HEK293T (cell line): Measurements from ENCODE around the gene TIMM22.
"Not testable (repeated sequence)": the region's sequence is repeated elsewhere in the genome, so short reads cannot be mapped to it uniquely, and the experiment has no call there.

Experiments
- CTCF ChIA-PET: fragments of 350-600 bp; formaldehyde crosslinking; extraction: SDS; loops from one replicate; lab custom pipeline; 2021; ENCODE audit warnings: antibody characterized with exemption, inconsistent platforms; lab: Yijun Ruan, JAX
- POLR2A ChIA-PET: fragments of 350-600 bp; formaldehyde crosslinking; extraction: SDS; loops from one replicate; lab custom pipeline; 2020; ENCODE audit warnings: antibody characterized with exemption, inconsistent platforms; lab: Yijun Ruan, JAX
- DNase-seq: peaks from one replicate; pipeline ENCODE4 v3.0.0; 2012; ENCODE audit warnings: mixed read lengths; ENCODE audit errors: extremely low spot score
- ARNT ChIP-seq: fragments of 450-650 bp; IDR thresholded peaks from 2 replicates; pipeline ENCODE4 v1.6.1; 2017; ENCODE audit warnings: mild to moderate bottlenecking
- BHLHE40 ChIP-seq: fragments of 450-650 bp; IDR thresholded peaks from 2 replicates; pipeline ENCODE4 v1.6.1; 2016; ENCODE audit warnings: mild to moderate bottlenecking, moderate library complexity, borderline replicate concordance
- CTBP1 ChIP-seq: fragments of 450-650 bp; IDR thresholded peaks from 2 replicates; pipeline ENCODE4 v1.6.1; 2016; ENCODE audit warnings: borderline replicate concordance
- ELF4 ChIP-seq: fragments of 450-650 bp; IDR thresholded peaks from 2 replicates; pipeline ENCODE4 v1.6.1; 2017; ENCODE audit warnings: antibody characterized with exemption
- FOXA1 ChIP-seq: fragments of 450-650 bp; IDR thresholded peaks from 2 replicates; pipeline ENCODE4 v1.6.1; 2016; ENCODE audit warnings: mild to moderate bottlenecking
- FOXK2 ChIP-seq: fragments of 450-650 bp; IDR thresholded peaks from 2 replicates; pipeline ENCODE4 v1.6.1; 2016; ENCODE audit warnings: mild to moderate bottlenecking
- FOXM1 ChIP-seq: fragments of 450-650 bp; IDR thresholded peaks from 2 replicates; pipeline ENCODE4 v1.6.1; 2017; ENCODE audit warnings: mild to moderate bottlenecking, borderline replicate concordance
- HDGF ChIP-seq: fragments of 450-650 bp; IDR thresholded peaks from 2 replicates; pipeline ENCODE4 v1.6.1; 2017; ENCODE audit warnings: antibody characterized with exemption, borderline replicate concordance
- L3MBTL2 ChIP-seq: fragments of 450-650 bp; conservative IDR thresholded peaks from 2 replicates; pipeline ENCODE4 v1.6.1; 2016; ENCODE audit warnings: mild to moderate bottlenecking
- LEF1 ChIP-seq: fragments of 450-650 bp; IDR thresholded peaks from 2 replicates; pipeline ENCODE4 v1.6.1; 2017; ENCODE audit warnings: mild to moderate bottlenecking, borderline replicate concordance
- NFRKB ChIP-seq: fragments of 450-650 bp; IDR thresholded peaks from 2 replicates; pipeline ENCODE4 v1.6.1; 2016; ENCODE audit warnings: mild to moderate bottlenecking, moderate library complexity
- SP1 ChIP-seq: fragments of 450-650 bp; IDR thresholded peaks from 2 replicates; pipeline ENCODE4 v1.6.1; 2017
- SUZ12 ChIP-seq: fragments of 450-650 bp; IDR thresholded peaks from 2 replicates; pipeline ENCODE4 v1.6.1; 2016; ENCODE audit warnings: mild to moderate bottlenecking
- TARDBP ChIP-seq: fragments of 450-650 bp; IDR thresholded peaks from 2 replicates; pipeline ENCODE4 v1.6.1; 2016
- ZNF384 ChIP-seq: fragments of 450-650 bp; IDR thresholded peaks from 2 replicates; pipeline ENCODE4 v1.6.1; 2016
- TF ChIP-seq, protein P1 (sequence below): fragments of 450-650 bp; IDR thresholded peaks from 2 replicates; pipeline ENCODE4 v1.6.1; 2016

TIMM22 gene

DNA sequence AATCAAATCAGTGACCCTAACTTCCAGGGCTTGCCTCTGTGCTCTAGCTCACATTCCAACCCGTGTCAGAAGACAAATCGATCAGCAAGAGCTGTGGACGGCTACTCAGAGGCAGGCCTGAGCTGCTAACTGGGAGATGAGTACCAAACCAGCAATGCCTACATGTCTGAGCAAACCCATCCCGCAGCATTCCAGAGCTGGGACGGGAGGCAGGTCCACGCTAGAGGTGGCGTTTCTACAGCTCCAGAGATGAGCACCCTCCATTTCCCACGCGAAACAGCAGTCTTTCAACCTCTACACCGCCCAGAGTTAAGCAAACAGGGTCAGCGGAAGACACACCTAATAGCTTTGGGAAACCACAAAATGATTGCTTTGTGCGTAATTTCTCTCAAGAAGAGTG lies 23.9 kb upstream of the TIMM22 start:
- no peak for DNase-seq
- CTCF ChIA-PET: interaction anchor here (0.8 kb wide), 1 partner anchor 8 kb away, joined by 3 read pairs; no protein-coding TSS in a partner anchor
- POLR2A ChIA-PET: no interaction called here
- TF ChIP-seq SUZ12 (no peak), BHLHE40 (no peak), NFRKB (no peak), CTBP1 (no peak), FOXM1 (no peak), L3MBTL2 (no peak), HDGF (no peak), SP1 (no peak), FOXA1 (no peak), TARDBP (no peak), ZNF384 (no peak), FOXK2 (no peak)
- TF ChIP-seq, protein P1, sequence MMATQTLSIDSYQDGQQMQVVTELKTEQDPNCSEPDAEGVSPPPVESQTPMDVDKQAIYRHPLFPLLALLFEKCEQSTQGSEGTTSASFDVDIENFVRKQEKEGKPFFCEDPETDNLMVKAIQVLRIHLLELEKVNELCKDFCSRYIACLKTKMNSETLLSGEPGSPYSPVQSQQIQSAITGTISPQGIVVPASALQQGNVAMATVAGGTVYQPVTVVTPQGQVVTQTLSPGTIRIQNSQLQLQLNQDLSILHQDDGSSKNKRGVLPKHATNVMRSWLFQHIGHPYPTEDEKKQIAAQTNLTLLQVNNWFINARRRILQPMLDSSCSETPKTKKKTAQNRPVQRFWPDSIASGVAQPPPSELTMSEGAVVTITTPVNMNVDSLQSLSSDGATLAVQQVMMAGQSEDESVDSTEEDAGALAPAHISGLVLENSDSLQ: no peak

DNA sequence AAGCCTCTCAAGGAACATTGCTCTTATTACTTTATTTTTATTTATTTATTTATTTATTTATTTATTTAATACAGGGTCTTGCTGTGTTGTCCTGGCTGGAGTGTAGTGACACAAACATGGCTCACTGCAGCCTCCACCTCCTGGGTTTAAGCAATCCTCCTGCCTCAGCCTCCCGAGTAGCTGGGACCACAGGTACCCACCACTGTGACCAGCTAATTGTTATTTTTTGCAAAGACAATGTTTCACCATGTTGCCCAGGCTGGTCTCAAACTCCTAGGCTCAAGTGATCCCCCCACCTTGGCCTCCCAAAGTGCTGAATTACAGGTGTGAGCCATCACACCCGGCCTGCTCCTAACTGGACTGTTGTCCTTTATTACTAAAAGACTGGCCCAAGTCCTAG lies 22.2 kb upstream of the TIMM22 start:
- CTCF ChIA-PET: interaction anchor here (0.5 kb wide), 1 partner anchor 162 kb away, joined by 3 read pairs; no protein-coding TSS in a partner anchor
- POLR2A ChIA-PET, DNase-seq: not testable (repeated sequence)

DNA sequence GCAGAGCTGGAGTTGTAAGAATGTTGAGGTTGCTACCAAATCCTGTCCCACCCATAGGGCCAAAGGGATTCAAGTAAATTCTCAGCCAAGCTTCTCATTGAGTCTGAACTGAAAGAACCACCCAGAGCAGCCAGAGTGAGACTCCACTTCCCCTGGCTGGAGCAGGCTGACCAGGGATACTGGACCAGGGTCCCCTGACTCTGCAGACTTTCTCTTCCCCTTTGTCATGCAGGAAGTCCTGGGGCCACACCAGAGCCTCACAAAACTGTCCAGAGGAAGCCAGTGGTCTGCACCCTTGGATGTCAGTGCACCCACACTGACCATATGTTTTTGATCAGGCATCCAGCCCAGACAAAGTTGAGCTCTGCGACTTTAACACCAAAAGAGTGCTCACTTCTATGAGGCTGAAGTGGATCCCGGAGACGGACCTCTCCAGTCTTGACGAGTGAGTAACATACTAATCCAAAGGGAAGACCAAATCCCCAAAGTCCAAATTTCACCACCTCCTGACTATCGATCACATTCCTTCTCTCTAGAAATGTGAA lies 21.5 kb upstream of the TIMM22 start:
- TF ChIP-seq FOXK2 (no peak), L3MBTL2 (no peak), SUZ12 (no peak), ZNF384 (no peak), NFRKB (no peak), ARNT (no peak), FOXM1 (no peak), ELF4 (no peak), HDGF (no peak)
- TF ChIP-seq, protein P1: no peak
- CTCF ChIA-PET: interaction anchor here (0.5 kb wide), 1 partner anchor 162 kb away, joined by 3 read pairs; no protein-coding TSS in a partner anchor
- POLR2A ChIA-PET: interaction anchor here (0.7 to 1.7 kb wide), 2 partner anchors 21 to 73 kb away, joined by 3 to 5 read pairs; partner anchors contain the start of gene TIMM22
- DNase-seq: no peak

DNA sequence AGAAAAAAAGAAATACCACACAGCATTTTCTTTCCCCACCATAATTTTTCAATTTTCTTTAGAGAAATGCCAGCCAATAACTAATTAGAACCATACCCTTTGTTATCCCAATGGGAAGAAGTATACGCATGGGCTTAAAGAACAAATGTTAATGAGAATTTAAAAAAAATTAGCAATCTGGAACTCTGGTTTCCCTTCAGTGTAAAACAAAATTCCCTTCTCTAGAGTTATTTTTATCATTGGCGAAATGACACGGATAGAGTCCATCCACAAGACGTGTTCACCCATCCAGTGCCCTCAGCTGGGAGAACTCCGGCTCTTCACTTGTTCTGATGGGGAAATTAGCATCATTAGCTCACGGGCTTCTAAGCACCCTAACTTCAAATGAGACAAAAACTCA lies 20.6 kb upstream of the TIMM22 start:
- ChIA-PET POLR2A (interaction anchor here (1.7 kb wide), 1 partner anchor 20 kb away, joined by 5 read pairs; the partner anchor contains the start of gene TIMM22), CTCF (no interaction called here)
- DNase-seq: no peak
- no peak for TF ChIP-seq HDGF
- TF ChIP-seq FOXK2: no peak
- no peak for TF ChIP-seq LEF1
- TF ChIP-seq ZNF384: no peak
- no peak for TF ChIP-seq TARDBP
- TF ChIP-seq CTBP1: no peak
- TF ChIP-seq NFRKB: no peak
- no peak for TF ChIP-seq ARNT
- TF ChIP-seq, protein P1: no peak
- TF ChIP-seq BHLHE40: no peak
- no peak for TF ChIP-seq FOXM1

DNA sequence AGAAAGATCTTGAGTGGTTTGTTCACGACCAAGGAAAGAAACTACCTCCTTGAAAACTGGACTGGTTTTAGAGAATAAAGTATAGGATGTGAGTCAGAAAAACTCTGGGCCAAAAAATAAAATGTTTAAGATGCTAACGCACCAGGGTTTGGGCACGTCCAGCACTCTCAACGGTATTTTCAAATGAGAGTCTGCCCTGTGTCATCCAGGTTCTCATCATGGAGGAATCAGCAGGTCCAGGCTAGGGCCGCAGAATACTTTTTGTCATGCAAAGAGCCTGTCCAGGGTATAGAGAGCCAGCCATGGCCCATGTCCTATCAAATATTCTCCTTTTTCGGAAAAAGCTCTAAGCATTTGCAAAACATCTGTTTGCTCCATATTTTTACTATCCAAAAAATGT lies 19.8 kb upstream of the TIMM22 start:
- POLR2A ChIA-PET: interaction anchor here (1.0 to 1.7 kb wide), 2 partner anchors 19 to 71 kb away, joined by 3 to 5 read pairs; partner anchors contain the start of gene TIMM22
- TF ChIP-seq ZNF384 (no peak), ARNT (no peak), LEF1 (no peak), SUZ12 (no peak), CTBP1 (no peak)
- TF ChIP-seq, protein P1: no peak
- no peak for DNase-seq
- CTCF ChIA-PET: no interaction called here
